H1 (cell line): ENCODE results near the gene PARK7. TPM values are rescaled to one million over a fixed set of nuclear protein-coding genes. Genes with fewer than 3 reads are reported as not detected.

Experiments
- EGR1 ChIP-seq: IDR thresholded peaks from 2 replicates; pipeline ENCODE4 v1.6.1; 2011; ENCODE audit warnings: low read depth, low read length, borderline replicate concordance
- KDM1A ChIP-seq: fragments of 200-600, 300-600 bp; sonication (generic); IDR thresholded peaks from 2 replicates; pipeline ENCODE4 v1.7.1; 2016; ENCODE audit warnings: mild to moderate bottlenecking, low read length, borderline replicate concordance
- USF2 ChIP-seq: IDR thresholded peaks from 2 replicates; pipeline ENCODE4 v1.6.1; 2011; ENCODE audit warnings: low read length, improper control_type of control experiment
- polyA plus RNA-seq, 7 experiments: library from polyadenylated mRNA; depleted of rRNA in 3 of 7; stranded (reverse) in 5 of 7; unstranded in 2 of 7; fragments of >200 nt in 5 of 7; fragments of 200-250 nt in 2 of 7; gene quantifications; 1 replicate in 5 of 7; 2 replicates in 1 of 7; 4 replicates in 1 of 7; pipeline versions ENCODE4 v1.2.1 to v1.2.3, GENCODE V29; 2011 to 2013; ENCODE audit warnings: missing spikeins in 2 of 7, mixed read lengths in 2 of 7
- total RNA-seq: library from RNA; stranded (reverse); fragmentation: NEBNext Ultra II Directional; extraction: Animal tissue kit (Norgen Biotek cat#: 25700); gene quantifications from 2 replicates; pipeline ENCODE4 v1.2.1, GENCODE V29; 2021

PARK7 gene
- total and polyA plus RNA-seq, 2 of the 8 experiments (the other 6 are each of a cell fraction or from before 2014, with no cell fraction given): 206 to 383 TPM

GRCh38 chr1:7973086-7973485, 11.6 kb downstream of the PARK7 start (continued):
- TF ChIP-seq KDM1A (no peak), USF2 (no peak), EGR1 (no peak)
- TF ChIP-seq, all 59 proteins: peak for 0
